Measurements from ENCODE around the gene NOTCH1.

NOTCH1 gene

DNA sequence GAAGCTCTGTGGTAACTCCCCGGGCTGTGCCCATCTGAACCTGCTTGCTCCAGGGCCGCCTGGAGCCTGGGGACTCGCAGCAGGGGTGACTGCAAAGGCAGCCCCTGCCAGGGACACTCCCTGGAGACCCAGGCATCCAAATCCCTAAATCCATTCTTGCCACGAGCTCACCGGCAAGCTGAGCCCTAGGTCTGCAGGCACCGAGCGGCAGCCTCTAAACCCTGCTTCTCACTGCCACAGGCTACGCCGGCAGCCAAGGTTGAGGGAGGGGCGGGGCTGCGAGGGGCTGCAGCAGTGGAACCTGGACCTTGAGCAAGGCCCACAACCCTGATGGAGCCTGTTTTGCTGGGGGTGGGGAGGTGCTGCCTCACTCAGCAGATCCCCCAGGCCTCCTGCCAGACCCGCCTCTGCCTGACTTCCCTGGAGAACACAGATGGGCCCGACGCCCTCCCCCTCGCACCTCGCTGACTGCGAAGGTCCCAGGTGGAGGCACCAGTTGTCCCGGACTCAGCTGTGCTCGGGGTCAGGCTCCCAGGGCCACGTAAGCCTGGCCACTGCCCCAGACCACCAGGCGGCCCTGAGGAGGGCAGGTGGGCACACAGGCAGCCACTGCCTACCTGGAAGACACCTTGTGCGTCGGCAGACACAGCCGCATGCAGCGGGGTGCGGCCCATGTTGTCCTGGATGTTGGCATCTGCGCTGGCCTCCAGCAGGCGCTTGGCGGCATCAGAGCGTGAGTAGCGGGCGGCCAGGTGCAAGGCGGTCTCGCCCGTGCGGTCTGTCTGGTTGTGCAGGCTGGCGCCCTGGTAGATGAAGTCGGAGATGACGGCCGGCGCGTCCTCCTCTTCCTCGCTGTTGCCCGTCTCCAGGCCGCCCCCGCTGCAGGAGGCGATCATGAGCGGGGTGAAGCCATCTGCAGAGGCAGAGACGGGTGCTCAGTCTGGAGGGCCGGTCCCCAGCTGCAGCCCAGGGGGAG is 45.6 kb downstream of the NOTCH1 start:
- DNase-seq (ENCODE audit: low read depth, low spot score) = no peak
- in situ Hi-C loops (cut with HindIII; ENCODE audit: low sequenced_read_pairs) = no loop called here
- H3K4me3 ChIP-seq (ENCODE audit: low read depth, low read length) = no peak overlapping the region
- TF ChIP-seq, protein P1, sequence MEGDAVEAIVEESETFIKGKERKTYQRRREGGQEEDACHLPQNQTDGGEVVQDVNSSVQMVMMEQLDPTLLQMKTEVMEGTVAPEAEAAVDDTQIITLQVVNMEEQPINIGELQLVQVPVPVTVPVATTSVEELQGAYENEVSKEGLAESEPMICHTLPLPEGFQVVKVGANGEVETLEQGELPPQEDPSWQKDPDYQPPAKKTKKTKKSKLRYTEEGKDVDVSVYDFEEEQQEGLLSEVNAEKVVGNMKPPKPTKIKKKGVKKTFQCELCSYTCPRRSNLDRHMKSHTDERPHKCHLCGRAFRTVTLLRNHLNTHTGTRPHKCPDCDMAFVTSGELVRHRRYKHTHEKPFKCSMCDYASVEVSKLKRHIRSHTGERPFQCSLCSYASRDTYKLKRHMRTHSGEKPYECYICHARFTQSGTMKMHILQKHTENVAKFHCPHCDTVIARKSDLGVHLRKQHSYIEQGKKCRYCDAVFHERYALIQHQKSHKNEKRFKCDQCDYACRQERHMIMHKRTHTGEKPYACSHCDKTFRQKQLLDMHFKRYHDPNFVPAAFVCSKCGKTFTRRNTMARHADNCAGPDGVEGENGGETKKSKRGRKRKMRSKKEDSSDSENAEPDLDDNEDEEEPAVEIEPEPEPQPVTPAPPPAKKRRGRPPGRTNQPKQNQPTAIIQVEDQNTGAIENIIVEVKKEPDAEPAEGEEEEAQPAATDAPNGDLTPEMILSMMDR (IDR thresholded peaks at IDR 0.05; ENCODE audit: low read depth, low read length) = no peak

DNA sequence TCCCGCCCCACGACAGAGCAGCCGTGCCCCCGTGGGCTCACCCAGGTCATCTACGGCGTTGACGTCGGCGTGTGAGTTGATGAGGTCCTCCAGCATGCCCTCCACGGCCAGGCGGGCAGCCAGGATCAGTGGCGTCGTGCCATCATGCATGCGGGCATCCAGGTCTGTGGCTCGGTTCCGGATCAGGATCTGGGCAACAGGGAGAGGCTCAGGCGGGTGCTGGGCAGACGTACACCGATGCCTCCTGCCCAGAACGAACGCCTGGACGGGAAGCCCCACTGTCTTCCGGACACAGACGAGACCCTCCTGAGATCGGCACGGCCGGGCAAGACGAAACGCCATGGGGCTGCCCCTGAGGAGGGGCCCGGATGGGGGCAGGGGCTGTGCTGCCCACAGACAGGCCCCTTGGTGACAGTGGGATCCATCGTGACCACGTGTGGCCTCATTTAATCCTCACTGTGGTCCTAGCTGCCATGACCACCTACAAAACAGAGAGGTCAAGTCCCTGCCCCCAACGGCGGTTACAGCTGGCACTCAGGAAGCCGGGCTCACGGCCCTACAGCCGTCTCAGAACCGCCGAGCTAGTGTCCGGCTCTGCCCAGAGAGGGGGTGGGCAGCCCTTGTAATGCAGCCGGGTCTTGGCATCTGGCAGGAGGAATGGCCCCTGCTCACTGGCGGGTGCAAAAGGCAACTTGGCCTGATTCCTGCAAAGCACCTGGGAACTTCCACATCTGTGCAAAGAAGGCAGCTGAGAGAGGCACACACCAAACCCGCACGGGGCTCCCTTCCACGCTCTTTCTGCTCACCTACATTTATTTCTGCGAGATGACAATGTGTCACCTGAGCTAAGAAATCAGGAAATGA is 46.5 kb downstream of the NOTCH1 start:
- in situ Hi-C loops (cut with HindIII; ENCODE audit: low sequenced_read_pairs) = no loop called here
- DNase-seq (ENCODE audit: low read depth, low spot score) = no peak
- no peak overlapping the region for H3K4me3 ChIP-seq (ENCODE audit: low read depth, low read length)
- TF ChIP-seq, protein P1 (IDR thresholded peaks at IDR 0.05; ENCODE audit: low read depth, low read length) = no peak

DNA sequence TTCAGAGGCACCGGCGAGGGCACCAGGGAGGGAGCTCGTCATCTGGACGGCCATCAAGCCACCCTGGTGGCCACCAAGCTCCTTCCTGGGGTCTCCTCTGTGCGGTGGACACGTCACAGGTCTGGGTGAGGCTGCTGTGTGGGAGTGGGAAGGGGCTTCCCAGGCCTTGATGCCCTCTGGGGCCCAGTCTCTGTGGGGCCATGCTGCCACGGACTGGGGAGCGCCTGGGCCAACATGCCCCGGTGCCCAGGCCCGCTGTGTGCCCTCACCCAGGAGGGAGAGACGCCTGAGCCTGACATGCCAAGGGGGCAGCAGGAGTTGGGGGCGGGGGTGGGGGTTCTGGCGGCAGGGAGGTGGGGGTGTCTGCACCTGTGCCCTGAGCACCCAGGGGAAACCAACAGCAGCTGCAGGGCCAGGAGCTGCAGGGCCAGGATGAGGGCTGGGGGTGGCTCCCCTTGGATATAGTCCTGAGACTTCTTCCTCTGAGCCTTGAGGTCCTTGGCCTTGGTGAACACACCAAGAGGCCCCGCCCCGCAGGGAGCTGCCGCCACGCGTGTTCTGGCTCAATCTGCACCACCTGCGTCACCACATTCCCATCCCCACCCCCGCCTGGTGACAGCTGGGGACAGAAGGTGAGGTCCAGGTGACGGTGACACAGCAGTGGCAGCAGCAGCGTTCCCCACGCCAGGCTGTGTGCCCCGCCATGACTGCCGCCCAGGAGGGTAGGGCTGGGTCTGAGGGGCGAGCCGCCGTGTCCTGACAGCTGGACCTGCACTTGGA is 47.7 kb downstream of the NOTCH1 start:
- TF ChIP-seq, protein P1 (IDR thresholded peaks at IDR 0.05; ENCODE audit: low read depth, low read length) = no peak
- H3K4me3 ChIP-seq (ENCODE audit: low read depth, low read length) = no peak overlapping the region
- in situ Hi-C loops (cut with HindIII; ENCODE audit: low sequenced_read_pairs) = no loop called here
- no peak for DNase-seq (ENCODE audit: low read depth, low spot score)

DNA sequence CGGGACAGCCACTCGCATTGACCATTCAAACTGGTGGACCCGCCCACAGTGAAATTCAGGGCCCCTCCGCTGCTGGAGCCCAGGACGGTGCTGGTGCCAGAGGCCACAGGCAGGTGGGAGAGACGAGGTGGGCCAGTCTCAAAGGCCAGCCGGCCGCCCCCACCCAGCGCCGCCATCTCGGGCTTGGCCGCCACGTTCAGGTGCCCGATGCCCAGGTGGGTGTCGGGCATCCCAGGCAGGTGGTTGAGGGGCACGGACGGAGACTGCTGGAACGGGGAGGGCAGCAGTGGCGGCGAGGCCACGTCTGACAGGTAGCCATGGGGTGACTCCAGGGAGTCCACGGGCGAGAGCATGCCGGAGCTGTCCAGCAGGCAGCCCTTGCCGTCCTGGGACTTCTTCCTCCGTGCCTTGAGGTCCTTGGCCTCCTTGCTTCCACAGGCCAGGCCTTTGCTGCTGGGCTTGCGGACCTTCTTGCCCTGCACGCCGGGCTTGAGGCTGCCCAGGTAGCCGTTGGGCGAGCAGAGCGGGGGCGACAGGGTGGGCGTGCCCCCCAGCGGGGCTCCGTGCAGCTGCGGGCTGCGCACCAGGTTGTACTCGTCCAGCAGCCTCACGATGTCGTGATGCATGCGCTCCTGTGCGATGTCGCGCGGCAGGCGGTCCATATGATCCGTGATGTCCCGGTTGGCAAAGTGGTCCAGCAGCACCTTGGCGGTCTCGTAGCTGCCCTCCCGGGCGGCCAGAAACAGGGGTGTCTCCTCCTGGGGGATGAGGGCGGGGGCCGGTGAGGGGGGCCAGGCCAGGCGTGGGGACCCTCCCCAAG is 48.8 kb downstream of the NOTCH1 start:
- TF ChIP-seq, protein P1 (IDR thresholded peaks at IDR 0.05; ENCODE audit: low read depth, low read length) = no peak
- no peak for DNase-seq (ENCODE audit: low read depth, low spot score)
- in situ Hi-C loops (cut with HindIII; ENCODE audit: low sequenced_read_pairs) = no loop called here
- H3K4me3 ChIP-seq (ENCODE audit: low read depth, low read length) = no peak overlapping the region

DNA sequence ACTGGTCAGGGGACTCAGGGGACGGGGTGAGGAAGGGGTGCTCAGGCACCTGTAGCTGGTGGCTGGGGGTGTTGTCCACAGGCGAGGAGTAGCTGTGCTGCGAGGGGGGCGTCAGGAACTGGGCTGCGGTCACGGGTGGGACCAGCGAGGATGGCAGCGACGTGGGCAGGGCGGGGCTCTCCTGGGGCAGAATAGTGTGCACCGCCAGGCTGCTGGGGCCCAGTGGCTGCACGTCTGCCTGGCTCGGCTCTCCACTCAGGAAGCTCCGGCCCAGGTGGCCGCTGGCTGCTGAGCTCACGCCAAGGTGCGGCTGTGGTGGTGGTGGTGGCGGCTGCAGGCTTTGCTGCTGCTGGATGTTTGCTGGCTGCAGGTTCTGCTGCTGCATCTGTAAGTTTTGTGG is 49.7 kb downstream of the NOTCH1 start:
- in situ Hi-C loops (cut with HindIII; ENCODE audit: low sequenced_read_pairs) = no loop called here
- no peak for DNase-seq (ENCODE audit: low read depth, low spot score)
- TF ChIP-seq, protein P1 (IDR thresholded peaks at IDR 0.05; ENCODE audit: low read depth, low read length) = no peak
- no peak overlapping the region for H3K4me3 ChIP-seq (ENCODE audit: low read depth, low read length)
